Measurements from ENCODE around the gene TMPRSS2.

The TMPRSS2 gene

GRCh38 chr21:41460578-41461527, 47.1 kb downstream of the TMPRSS2 start:
- peak; percentile 58 for DNase-seq

DNA sequence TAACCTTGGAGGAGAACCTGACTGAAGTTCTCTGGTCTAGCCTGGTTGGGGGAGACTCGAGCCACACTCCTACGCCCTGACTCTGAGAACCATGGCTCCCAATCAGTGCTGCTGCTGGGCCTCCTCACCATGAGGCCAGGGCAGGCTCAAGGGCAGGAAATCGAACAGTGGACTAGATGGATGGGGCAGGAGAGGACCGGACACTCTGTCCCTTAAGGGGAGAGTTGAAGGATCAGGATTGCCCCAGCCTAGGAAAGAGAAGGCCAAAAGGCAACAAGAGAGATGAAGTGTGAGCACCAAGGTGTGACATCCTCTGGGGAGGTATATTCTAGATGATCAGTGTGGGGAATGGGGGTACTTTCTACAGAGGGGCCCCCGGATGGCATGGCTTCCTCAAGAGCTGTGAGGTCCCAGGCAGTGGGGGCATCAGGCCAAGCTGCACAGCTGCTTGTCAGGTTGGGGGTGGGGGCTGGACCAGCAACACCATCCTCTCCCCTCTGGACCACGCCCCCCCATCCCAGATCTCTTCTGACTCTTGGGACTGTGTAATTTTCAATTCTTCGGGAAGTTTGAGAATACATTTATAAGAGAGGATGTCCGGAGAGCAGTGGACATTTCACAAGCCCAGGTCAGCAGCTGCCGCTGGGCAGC, 47.9 kb downstream of the TMPRSS2 start:
- no peak for DNase-seq
- in situ Hi-C loops (cut with HindIII; ENCODE audit: low pct_ligation_motif_present, low pct_unique_long_range_greater_than_20kb, low sequenced_read_pairs) = no loop called here

More at GRCh38 chr21:41460578-41461527, 47.1 kb downstream of the TMPRSS2 start:
- in situ Hi-C loops (cut with HindIII; ENCODE audit: low pct_ligation_motif_present, low pct_unique_long_range_greater_than_20kb, low sequenced_read_pairs) = no loop called here

DNA sequence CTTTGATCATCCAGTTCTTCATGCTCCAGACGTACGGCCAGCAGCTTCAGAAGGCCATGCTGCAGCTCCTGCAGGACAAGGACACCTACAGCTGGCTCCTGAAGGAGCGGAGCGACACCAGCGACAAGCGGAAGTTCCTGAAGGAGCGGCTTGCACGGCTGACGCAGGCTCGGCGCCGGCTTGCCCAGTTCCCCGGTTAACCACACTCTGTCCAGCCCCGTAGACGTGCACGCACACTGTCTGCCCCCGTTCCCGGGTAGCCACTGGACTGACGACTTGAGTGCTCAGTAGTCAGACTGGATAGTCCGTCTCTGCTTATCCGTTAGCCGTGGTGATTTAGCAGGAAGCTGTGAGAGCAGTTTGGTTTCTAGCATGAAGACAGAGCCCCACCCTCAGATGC, 49.4 kb downstream of the TMPRSS2 start:
- no peak for DNase-seq
- in situ Hi-C loops (cut with HindIII; ENCODE audit: low pct_ligation_motif_present, low pct_unique_long_range_greater_than_20kb, low sequenced_read_pairs) = no loop called here

- DNase-seq = no peak
- in situ Hi-C loops (cut with HindIII; ENCODE audit: low pct_ligation_motif_present, low pct_unique_long_range_greater_than_20kb, low sequenced_read_pairs) = no loop called here
Measured at GRCh38 chr21:41458121-41458520, 49.8 kb downstream of the TMPRSS2 start.

DNA sequence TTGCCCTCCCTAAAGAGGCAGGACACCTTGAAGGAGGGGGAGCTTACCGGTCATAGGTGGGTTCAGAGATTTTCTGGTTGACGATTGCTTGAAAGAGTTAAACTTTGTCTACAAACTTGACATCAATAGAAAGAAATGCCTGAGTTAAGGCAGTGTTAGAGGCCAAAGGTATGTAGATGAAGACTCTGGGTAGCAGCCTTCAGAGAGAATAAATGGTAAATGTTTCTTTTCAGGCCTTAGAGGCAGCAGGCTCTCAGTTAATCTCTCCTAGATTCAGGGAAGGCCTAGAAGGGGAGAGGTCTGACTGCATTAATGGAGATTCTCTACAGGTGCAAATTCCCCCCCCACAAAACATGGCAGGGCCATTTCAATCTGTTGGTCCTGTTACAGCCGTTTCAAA, 54.2 kb downstream of the TMPRSS2 start:
- in situ Hi-C loops (cut with HindIII; ENCODE audit: low pct_ligation_motif_present, low pct_unique_long_range_greater_than_20kb, low sequenced_read_pairs) = no loop called here
- no peak for DNase-seq

DNA sequence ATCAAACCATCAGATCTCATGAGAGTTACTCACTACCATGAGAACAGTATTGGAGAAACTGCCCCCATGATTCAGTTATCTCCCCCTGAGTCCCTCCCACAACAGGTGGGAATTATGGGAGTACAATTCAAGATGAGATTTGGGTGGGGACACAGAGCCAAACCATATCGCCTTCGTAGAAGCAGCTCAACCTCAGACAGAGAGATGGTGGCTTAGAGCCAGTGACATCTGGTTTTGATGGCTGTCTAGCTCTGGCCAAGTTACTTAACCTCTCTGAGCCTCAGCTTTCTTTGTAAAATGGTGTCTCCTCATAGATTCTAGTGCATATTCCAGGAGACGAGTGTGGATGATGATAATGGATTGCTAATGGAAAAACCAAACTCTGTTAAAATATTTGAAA, 54.8 kb downstream of the TMPRSS2 start:
- in situ Hi-C loops (cut with HindIII; ENCODE audit: low pct_ligation_motif_present, low pct_unique_long_range_greater_than_20kb, low sequenced_read_pairs) = no loop called here
- no peak for DNase-seq

DNA sequence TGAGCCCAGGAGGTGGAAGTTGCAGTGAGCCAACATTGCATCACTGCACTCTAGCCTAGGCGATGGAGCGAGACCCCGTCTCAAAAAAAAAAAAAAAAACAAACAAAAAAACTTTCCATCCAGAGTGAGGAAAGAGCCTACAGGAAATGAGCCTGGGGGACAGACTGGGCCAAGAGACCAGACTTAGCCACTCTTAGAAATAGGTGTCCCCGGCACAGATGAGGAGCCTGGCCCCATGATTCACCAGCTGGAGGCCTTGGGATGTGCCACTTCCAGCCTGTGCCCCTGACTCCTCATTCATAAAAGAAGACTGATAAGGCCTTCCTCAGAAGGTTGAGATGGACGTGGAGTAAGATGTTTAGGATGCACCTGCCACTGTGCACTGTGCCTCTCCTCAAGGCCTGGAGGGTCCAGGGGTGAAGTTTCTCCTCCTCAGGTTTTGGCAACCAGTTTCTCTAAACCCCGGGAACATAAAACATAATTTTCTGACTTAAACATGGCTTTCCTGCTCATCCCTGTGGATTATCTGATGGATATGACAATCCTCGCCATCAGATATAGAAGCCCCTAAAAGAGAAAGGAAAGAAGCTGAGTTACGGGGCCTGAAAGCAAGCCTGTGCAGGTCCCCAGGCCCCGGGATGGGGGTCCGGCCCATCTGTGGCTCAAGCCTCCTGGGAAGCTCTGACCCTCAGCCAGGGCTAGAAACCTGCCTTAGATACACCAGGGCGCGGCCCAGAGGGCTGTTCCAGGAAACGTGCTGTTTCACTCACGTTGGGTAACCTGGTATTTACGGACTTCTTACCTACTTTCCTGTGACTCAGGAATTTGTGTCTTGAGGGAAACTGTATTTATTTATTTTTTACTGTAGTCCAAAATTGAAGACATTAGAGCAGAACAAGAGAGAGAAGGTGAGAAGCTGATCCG, 55.9 kb downstream of the TMPRSS2 start:
- DNase-seq = no peak
- in situ Hi-C loops (cut with HindIII; ENCODE audit: low pct_ligation_motif_present, low pct_unique_long_range_greater_than_20kb, low sequenced_read_pairs) = no loop called here

DNA sequence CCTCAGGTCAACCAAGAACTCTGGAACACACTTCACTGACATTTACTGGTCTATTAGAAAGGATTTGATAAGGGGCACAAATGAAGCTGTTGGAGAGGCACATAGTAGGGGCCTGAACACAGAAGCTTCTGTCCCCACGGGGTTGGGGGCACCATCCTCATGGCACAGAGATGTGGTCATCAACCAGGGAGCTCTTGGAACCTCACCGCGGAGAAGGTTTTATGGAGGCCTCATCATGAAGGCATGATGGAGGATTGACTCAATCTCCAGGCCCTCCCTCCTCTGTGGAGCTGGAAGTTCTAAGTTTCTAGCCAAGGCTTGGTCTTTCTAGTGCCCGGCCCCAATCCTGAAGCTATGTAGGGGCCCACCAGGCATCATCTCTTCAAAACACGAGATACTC, 58.3 kb downstream of the TMPRSS2 start:
- in situ Hi-C loops (cut with HindIII; ENCODE audit: low pct_ligation_motif_present, low pct_unique_long_range_greater_than_20kb, low sequenced_read_pairs) = no loop called here
- DNase-seq = no peak

GRCh38 chr21:41447356-41447755, 60.6 kb downstream of the TMPRSS2 start:
- in situ Hi-C loops (cut with HindIII; ENCODE audit: low pct_ligation_motif_present, low pct_unique_long_range_greater_than_20kb, low sequenced_read_pairs) = no loop called here

GRCh38 chr21:41446586-41446985, 61.4 kb downstream of the TMPRSS2 start:
- in situ Hi-C loops (cut with HindIII; ENCODE audit: low pct_ligation_motif_present, low pct_unique_long_range_greater_than_20kb, low sequenced_read_pairs) = no loop called here
- DNase-seq = no peak

More at GRCh38 chr21:41447356-41447755, 60.6 kb downstream of the TMPRSS2 start:
- DNase-seq = no peak

DNA sequence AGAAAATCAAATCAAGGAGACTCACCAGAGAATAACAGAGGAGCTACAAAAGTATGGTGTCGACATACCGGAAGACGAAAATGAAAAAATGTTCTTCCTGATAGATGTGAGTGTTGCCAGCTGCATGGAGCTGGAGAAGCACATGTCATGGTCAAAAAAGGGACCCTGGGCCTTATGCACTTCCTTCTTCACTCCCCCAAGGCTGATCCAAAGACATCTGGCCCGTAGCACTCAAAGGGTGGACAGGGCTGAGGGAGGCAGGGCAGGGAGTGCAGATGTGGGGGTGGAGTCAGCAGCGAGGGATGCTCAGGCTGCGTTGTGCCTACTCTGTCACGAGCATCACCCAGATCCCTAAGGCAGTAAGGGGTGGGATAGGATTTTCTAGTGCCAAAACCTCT, 62.5 kb downstream of the TMPRSS2 start:
- in situ Hi-C loops (cut with HindIII; ENCODE audit: low pct_ligation_motif_present, low pct_unique_long_range_greater_than_20kb, low sequenced_read_pairs) = no loop called here
- DNase-seq = no peak

DNA sequence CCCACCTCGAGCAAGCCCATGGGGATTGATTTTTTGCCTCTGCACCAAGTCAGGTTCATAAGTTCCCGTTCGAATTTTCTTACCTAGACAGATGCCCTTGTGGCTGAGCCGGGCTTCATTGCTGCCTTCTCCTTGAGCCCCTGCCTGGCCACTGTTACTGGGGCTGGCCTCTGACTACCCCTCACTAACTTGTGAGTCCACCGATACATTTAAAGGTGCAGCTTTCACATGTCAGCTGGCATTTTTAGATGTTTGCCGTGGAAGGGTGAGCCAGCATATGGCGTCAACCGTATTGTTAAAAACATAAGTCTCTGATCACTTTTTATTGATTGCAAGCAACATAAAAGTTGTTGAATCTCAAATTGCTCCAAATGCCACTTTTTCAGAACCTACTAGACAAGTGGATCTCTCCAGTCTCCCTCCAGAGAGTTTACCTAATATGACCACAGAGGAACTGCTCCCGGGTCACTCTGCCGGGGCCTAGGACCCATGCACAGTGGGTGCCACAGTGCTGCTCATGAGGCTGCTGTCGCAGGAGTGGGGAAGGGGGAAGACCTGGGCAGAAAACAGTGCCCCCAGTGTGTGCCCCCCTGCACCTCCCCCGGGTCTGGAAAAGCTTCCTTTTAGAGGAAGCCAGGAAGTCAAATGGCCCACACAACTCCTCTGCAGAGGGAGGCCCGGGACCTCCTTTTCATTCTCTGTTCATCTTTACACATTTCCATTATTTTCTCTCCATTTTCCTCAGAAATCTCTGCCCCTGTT, 63.1 kb downstream of the TMPRSS2 start:
- DNase-seq = no peak
- in situ Hi-C loops (cut with HindIII; ENCODE audit: low pct_ligation_motif_present, low pct_unique_long_range_greater_than_20kb, low sequenced_read_pairs) = no loop called here

DNA sequence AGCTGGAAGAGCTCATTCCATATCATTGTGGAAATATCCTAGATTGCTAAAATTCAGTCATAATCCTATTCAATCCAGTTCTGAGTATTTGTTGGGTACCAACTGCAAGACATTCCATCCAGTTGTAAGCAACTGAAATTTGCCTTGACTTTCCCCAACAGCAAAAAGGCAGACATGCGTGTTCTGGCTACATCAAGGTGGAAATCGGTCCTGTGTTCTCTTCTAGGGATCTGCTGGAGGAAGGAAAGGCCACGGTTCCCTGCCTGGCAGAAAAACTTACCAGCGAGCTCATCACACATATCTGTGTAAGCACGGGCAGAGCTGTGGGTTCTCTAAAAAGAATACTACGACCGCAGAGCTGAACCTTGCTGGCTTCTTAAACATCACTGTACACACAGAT, 64.4 kb downstream of the TMPRSS2 start:
- in situ Hi-C loops (cut with HindIII; ENCODE audit: low pct_ligation_motif_present, low pct_unique_long_range_greater_than_20kb, low sequenced_read_pairs) = no loop called here
- no peak for DNase-seq

- DNase-seq = no peak
- in situ Hi-C loops (cut with HindIII; ENCODE audit: low pct_ligation_motif_present, low pct_unique_long_range_greater_than_20kb, low sequenced_read_pairs) = no loop called here
Measured at GRCh38 chr21:41442481-41443186, 65.3 kb downstream of the TMPRSS2 start.

GRCh38 chr21:41441546-41441945, 66.4 kb downstream of the TMPRSS2 start:
- DNase-seq = no peak
- in situ Hi-C loops (cut with HindIII; ENCODE audit: low pct_ligation_motif_present, low pct_unique_long_range_greater_than_20kb, low sequenced_read_pairs) = no loop called here

GRCh38 chr21:41439248-41439647, 68.7 kb downstream of the TMPRSS2 start:
- in situ Hi-C loops (cut with HindIII; ENCODE audit: low pct_ligation_motif_present, low pct_unique_long_range_greater_than_20kb, low sequenced_read_pairs) = no loop called here
- no peak for DNase-seq

GRCh38 chr21:41438425-41439113, 69.4 kb downstream of the TMPRSS2 start:
- in situ Hi-C loops (cut with HindIII; ENCODE audit: low pct_ligation_motif_present, low pct_unique_long_range_greater_than_20kb, low sequenced_read_pairs) = no loop called here
- no peak for DNase-seq

All from ACHN (cell line).